Measurements from ENCODE around the gene CCSER2. TPM values are rescaled to one million over a fixed set of nuclear protein-coding genes. Genes with fewer than 3 reads are reported as not detected.
A peak's percentile ranks its signal among the peaks of the same experiment; 100 is the strongest.

Gene CCSER2
- total RNA-seq, 4 donors from 2014 or later = 50.1 to 71.0 (median 58.4) TPM

- Histone ChIP-seq H3K4me1 (no peaks in the 10 kb centered on the region), H3K27me3 (no peaks in the 10 kb centered on the region), H3K27ac (no peak overlapping the region), H3K9me3 (no peaks in the 10 kb centered on the region), H3K4me3 (replicated peaks in 1 of 3) (no peak overlapping the region), H3K36me3 (no peaks in the 10 kb centered on the region)
- TF ChIP-seq POLR2A (IDR thresholded peaks at IDR 0.05) (no peak), CTCF (IDR thresholded peaks at IDR 0.05) (no peak)
- WGBS, 2 donors = 39 to 50% methylated on average over 3 of the region's 3 CpGs
- DNase-seq = peak; percentile 35 to 40
- intact Hi-C loops (cut with DNase I) = no loop called here
Measured at GRCh38 chr10:84290235-84290634, 38.2 kb upstream of the CCSER2 start.

GRCh38 chr10:84291384-84291783 is 37.0 kb upstream of the CCSER2 start:
- intact Hi-C loops (cut with DNase I) = no loop called here
- 21 to 39% methylated on average over 1 of the region's 1 CpG for WGBS, 2 donors
- no peaks in the 10 kb centered on the region for H3K36me3 ChIP-seq
- H3K27ac ChIP-seq = no peak overlapping the region
- H3K4me3 ChIP-seq (replicated peaks in 1 of 3) = no peak overlapping the region
- H3K27me3 ChIP-seq = no peaks in the 10 kb centered on the region
- DNase-seq = no peak
- no peaks in the 10 kb centered on the region for H3K4me1 ChIP-seq
- TF ChIP-seq CTCF (IDR thresholded peaks at IDR 0.05) = no peak
- no peak for TF ChIP-seq POLR2A (IDR thresholded peaks at IDR 0.05)
- H3K9me3 ChIP-seq = no peaks in the 10 kb centered on the region

- Histone ChIP-seq H3K4me1 (no peaks in the 10 kb centered on the region), H3K27ac (no peak overlapping the region), H3K9me3 (no peaks in the 10 kb centered on the region), H3K36me3 (no peaks in the 10 kb centered on the region), H3K4me3 (replicated peaks in 1 of 3) (no peak overlapping the region), H3K27me3 (no peaks in the 10 kb centered on the region)
- no peak for TF ChIP-seq CTCF (IDR thresholded peaks at IDR 0.05)
- TF ChIP-seq POLR2A (IDR thresholded peaks at IDR 0.05) = no peak
- 90 to 97% methylated on average over 2 of the region's 2 CpGs for WGBS, 2 donors
- no peak for DNase-seq
- intact Hi-C loops (cut with DNase I) = no loop called here
Measured at GRCh38 chr10:84292502-84292901, 35.9 kb upstream of the CCSER2 start.

GRCh38 chr10:84293171-84293570 is 35.2 kb upstream of the CCSER2 start:
- Histone ChIP-seq H3K4me1 (no peaks in the 10 kb centered on the region), H3K27me3 (no peaks in the 10 kb centered on the region), H3K4me3 (replicated peaks in 1 of 3) (no peak overlapping the region), H3K27ac (no peak overlapping the region), H3K36me3 (no peaks in the 10 kb centered on the region), H3K9me3 (no peaks in the 10 kb centered on the region)
- WGBS, 2 donors = 79 to 94% methylated on average over 1 of the region's 1 CpG
- DNase-seq = no peak
- intact Hi-C loops (cut with DNase I) = no loop called here
- TF ChIP-seq CTCF (IDR thresholded peaks at IDR 0.05) (no peak), POLR2A (IDR thresholded peaks at IDR 0.05) (no peak)

- WGBS, 2 donors = 57 to 67% methylated on average over 4 of the region's 4 CpGs
- intact Hi-C loops (cut with DNase I) = no loop called here
- no peak overlapping the region for H3K4me3 ChIP-seq (replicated peaks in 1 of 3)
- no peak for DNase-seq
- H3K27ac ChIP-seq = no peak overlapping the region
- H3K36me3 ChIP-seq = no peaks in the 10 kb centered on the region
- H3K9me3 ChIP-seq = no peaks in the 10 kb centered on the region
- no peaks in the 10 kb centered on the region for H3K4me1 ChIP-seq
- TF ChIP-seq CTCF (IDR thresholded peaks at IDR 0.05) (no peak), POLR2A (IDR thresholded peaks at IDR 0.05) (no peak)
- H3K27me3 ChIP-seq = no peaks in the 10 kb centered on the region
Measured at GRCh38 chr10:84293574-84294016, 34.8 kb upstream of the CCSER2 start.

Data from thyroid gland (tissue), 4 donors.